GM23248 (cell line): Measurements from ENCODE around the gene MECR. TPM values are rescaled to one million over a fixed set of nuclear protein-coding genes. Genes with fewer than 3 reads are reported as not detected.

Experiments used
- DNase-seq: peaks from one replicate; pipeline ENCODE4 v3.0.0-alpha.2; 2015
- H2AFZ ChIP-seq: fragments of 200-600 bp; sonication (generic); 2 replicates; pipeline ENCODE4 v1.6.1; 2016; ENCODE audit warnings: antibody characterized with exemption
- H3F3A ChIP-seq: fragments of 200-600 bp; sonication (generic); 2 replicates; pipeline ENCODE4 v1.6.1; 2016; ENCODE audit warnings: mild to moderate bottlenecking, antibody characterized with exemption, mixed run types; ENCODE audit not compliant: insufficient read depth
- H3K27ac ChIP-seq: fragments of 200-600 bp; sonication (generic); 2 replicates; pipeline ENCODE4 v1.5.1; 2016; ENCODE audit warnings: mild to moderate bottlenecking
- H3K27me3 ChIP-seq: fragments of 200-600 bp; sonication (generic); replicated peaks from 2 replicates; pipeline ENCODE4 v1.6.1; 2016; ENCODE audit warnings: mild to moderate bottlenecking; ENCODE audit not compliant: insufficient read depth
- H3K36me3 ChIP-seq: fragments of 200-600 bp; sonication (generic); 2 replicates; pipeline ENCODE4 v1.6.1; 2016; ENCODE audit warnings: low read depth, mild to moderate bottlenecking
- H3K4me1 ChIP-seq: fragments of 200-600 bp; sonication (generic); 2 replicates; pipeline ENCODE4 v1.6.1; 2016; ENCODE audit warnings: mild to moderate bottlenecking; ENCODE audit not compliant: insufficient read depth
- H3K4me2 ChIP-seq: fragments of 200-600 bp; sonication (generic); one replicate; pipeline ENCODE4 v1.6.1; 2016; ENCODE audit warnings: mild to moderate bottlenecking; ENCODE audit not compliant: unreplicated experiment
- H3K4me3 ChIP-seq: fragments of 200-600 bp; sonication (generic); 2 replicates; pipeline ENCODE4 v1.5.1; 2016; ENCODE audit warnings: mild to moderate bottlenecking
- H3K79me2 ChIP-seq: fragments of 200-600 bp; sonication (generic); 2 replicates; pipeline ENCODE4 v1.6.1; 2016; ENCODE audit warnings: mild to moderate bottlenecking; ENCODE audit not compliant: insufficient read depth
- H3K9ac ChIP-seq: fragments of 200-600 bp; sonication (generic); 2 replicates; pipeline ENCODE4 v1.6.1; 2016; ENCODE audit warnings: mild to moderate bottlenecking
- H3K9me2 ChIP-seq: fragments of 200-600 bp; sonication (generic); 2 replicates; pipeline ENCODE4 v1.6.1; 2016; ENCODE audit warnings: mixed run types, mild to moderate bottlenecking, moderate library complexity; ENCODE audit not compliant: insufficient read depth
- H3K9me3 ChIP-seq: fragments of 200-600 bp; sonication (generic); one replicate; pipeline ENCODE4 v1.6.1; 2017; ENCODE audit warnings: low read depth
- H4K20me1 ChIP-seq: fragments of 200-600 bp; sonication (generic); 2 replicates; pipeline ENCODE4 v1.6.0; 2016; ENCODE audit not compliant: insufficient read depth
- EZH2 ChIP-seq: fragments of 200-600 bp; sonication (generic); IDR thresholded peaks from 2 replicates; pipeline ENCODE4 v1.6.1; 2018; ENCODE audit warnings: antibody characterized with exemption, mild to moderate bottlenecking; ENCODE audit not compliant: insufficient read depth, poor library complexity, severe bottlenecking
- EZH2phosphoT487 ChIP-seq: fragments of 200-600 bp; sonication (generic); IDR thresholded peaks from 2 replicates; pipeline ENCODE4 v1.6.1; 2018; ENCODE audit warnings: antibody characterized with exemption, moderate library complexity, mild to moderate bottlenecking, low read depth; ENCODE audit not compliant: insufficient read depth
- WGBS, 2 experiments: methylation state at CpG; one replicate each; pipeline ENCODE4 v1.1.6; 2015 to 2017; ENCODE audit warnings: low lambda C conversion rate in 2 of 2, low coverage in 1 of 2; ENCODE audit errors: missing lambda C conversion rate in 2 of 2; 5-methylcytosine and 5-hydroxymethylcytosine counted together
- in situ Hi-C: fragments of 300-500 bp; cut with MboI; formaldehyde crosslinking; loops from 2 replicates; pipeline ENCODE4 v1.15.0; 2020
- polyA plus RNA-seq: library from polyadenylated mRNA; unstranded; fragments of >200 nt; fragmentation: Nextera tagmentation; extraction: Ambion mirVana; gene quantifications from 2 replicates; pipeline ENCODE4 v1.2.1, GENCODE V29; 2016
- total RNA-seq: library from RNA; depleted of rRNA; stranded (reverse); fragments of >200 nt; shearing (Covaris generic); gene quantifications from 2 replicates; pipeline ENCODE4 v1.2.3, GENCODE V29; 2014

Gene MECR
- total and polyA plus RNA-seq, 2 experiments from 2014 or later = 19.1 to 43.3 TPM

DNA sequence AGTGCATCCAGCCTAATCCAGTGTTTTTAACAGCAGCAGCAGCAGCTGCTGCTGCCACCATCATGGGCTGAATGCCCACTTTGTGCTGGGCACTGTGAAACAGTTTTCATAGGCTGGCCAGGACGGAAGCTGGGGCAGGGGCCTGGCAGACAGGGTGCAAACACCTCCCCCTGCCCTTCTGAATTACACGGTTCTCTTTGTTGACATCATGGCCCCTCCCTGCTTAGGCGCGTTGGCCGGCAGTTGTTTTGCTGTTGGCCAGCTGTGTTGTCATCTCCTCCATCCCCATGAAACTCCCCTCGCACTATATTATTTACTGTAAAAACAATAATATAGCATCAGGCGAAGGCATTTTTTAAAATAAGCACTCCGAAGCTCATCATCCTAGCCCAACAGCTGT, 38.6 kb upstream of the MECR start:
- TF ChIP-seq EZH2 (no peak), EZH2phosphoT487 (no peak)
- Histone ChIP-seq H3K9me3 (no peaks in the 10 kb centered on the region), H3K27ac (no peak overlapping the region), H3K4me3 (no peak overlapping the region), H3K36me3 (no peaks in the 10 kb centered on the region), H3K9me2 (no peaks in the 10 kb centered on the region), H2AFZ (no peak overlapping the region), H3K4me2 (no peak overlapping the region), H3K27me3 (no peaks in the 10 kb centered on the region), H3K9ac (no peak overlapping the region), H3K4me1 (peaks cover 20% of the 10 kb centered on the region), H3F3A (peaks cover 15% of the 10 kb centered on the region; the same call in 1 of the 2 replicates), H4K20me1 (no peaks in the 10 kb centered on the region), H3K79me2 (no peaks in the 10 kb centered on the region)
- WGBS, 2 experiments = 74 to 77% methylated on average over 8 of the region's 8 CpGs
- no peak for DNase-seq
- in situ Hi-C loops = no loop called here

DNA sequence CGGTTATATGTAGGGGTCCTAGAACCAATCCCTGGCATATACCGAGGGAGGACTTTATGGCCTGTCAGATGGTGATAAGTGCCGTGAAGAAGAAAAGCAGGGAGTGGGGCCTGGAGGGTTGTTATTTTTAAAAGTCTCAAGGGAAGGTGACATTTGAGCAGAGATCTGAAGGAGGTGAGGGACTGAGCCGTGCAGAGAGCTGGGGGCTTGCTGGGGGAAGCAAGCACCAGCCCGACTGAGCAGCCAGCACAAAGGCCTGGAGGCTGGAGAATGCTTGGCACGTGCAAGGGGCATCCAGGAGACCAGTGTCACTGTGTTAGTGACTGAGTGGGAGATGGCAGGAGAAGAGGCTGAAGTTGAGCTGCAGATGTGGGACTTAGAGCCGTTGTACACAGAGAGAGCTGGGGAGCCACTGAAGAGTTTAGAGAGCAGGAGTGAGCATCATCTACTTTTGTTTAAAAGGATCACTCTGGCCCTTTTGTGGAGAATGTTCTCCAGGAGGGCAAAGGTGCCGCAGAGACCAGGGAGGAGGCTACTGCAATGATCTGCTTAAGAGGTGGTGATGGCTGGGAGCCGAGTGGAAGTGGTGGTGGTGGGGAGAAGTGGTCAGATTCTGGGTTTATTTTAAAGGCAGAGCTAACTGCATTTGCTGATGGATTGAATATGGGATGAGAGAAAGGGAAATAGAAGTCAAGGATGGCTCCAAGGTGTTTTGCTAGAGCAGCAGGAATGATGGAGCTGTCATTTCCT, 36.8 kb upstream of the MECR start:
- Histone ChIP-seq H3K79me2 (no peaks in the 10 kb centered on the region), H2AFZ (no peak overlapping the region), H4K20me1 (no peaks in the 10 kb centered on the region), H3K27me3 (no peaks in the 10 kb centered on the region), H3K27ac (no peak overlapping the region), H3K36me3 (no peaks in the 10 kb centered on the region), H3K4me2 (no peak overlapping the region), H3K4me1 (peaks cover 20% of the 10 kb centered on the region), H3K9me2 (no peaks in the 10 kb centered on the region), H3K4me3 (no peak overlapping the region), H3K9me3 (no peaks in the 10 kb centered on the region), H3K9ac (no peak overlapping the region), H3F3A (peaks cover 19% of the 10 kb centered on the region; the same call in 1 of the 2 replicates)
- in situ Hi-C loops = no loop called here
- no peak for DNase-seq
- 91 to 92% methylated on average over 9 of the region's 9 CpGs for WGBS, 2 experiments
- TF ChIP-seq EZH2phosphoT487 = no peak

DNA sequence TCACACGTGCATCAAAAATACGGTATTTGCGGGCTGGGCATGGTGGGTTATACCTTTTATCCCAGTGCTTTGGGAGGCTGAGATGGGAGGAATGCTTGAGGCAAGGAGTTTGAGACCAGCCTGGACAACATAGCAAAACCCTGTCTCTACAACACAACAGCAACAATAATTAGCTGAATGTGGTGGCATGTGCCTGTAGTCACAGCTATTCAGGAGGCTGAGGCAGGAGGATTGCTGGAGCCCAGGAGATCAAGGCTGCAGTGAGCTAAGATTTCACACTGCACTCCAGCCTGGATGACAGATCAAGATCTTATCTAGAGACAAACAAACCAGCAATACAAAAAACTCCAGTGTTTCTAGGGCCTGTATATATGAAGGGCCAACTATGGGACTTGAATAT, 36.2 kb upstream of the MECR start:
- in situ Hi-C loops = no loop called here
- no peak overlapping the region for H3K4me2 ChIP-seq
- peaks cover 19% of the 10 kb centered on the region; the same call in 1 of the 2 replicates for H3F3A ChIP-seq
- DNase-seq = no peak
- 97 to 98% methylated on average over 3 of the region's 3 CpGs for WGBS, 2 experiments
- H4K20me1 ChIP-seq = no peaks in the 10 kb centered on the region
- H3K4me1 ChIP-seq = peaks cover 20% of the 10 kb centered on the region
- no peaks in the 10 kb centered on the region for H3K27me3 ChIP-seq
- H3K9me3 ChIP-seq = no peaks in the 10 kb centered on the region
- H3K4me3 ChIP-seq = no peak overlapping the region
- H3K9me2 ChIP-seq = no peaks in the 10 kb centered on the region
- H3K36me3 ChIP-seq = no peaks in the 10 kb centered on the region
- H2AFZ ChIP-seq = no peak overlapping the region
- H3K79me2 ChIP-seq = no peaks in the 10 kb centered on the region
- TF ChIP-seq EZH2phosphoT487 = no peak
- no peak for TF ChIP-seq EZH2
- H3K9ac ChIP-seq = no peak overlapping the region
- H3K27ac ChIP-seq = no peak overlapping the region

GRCh38 chr1:29264773-29265389, 34.1 kb upstream of the MECR start:
- in situ Hi-C loops = no loop called here
- 65 to 66% methylated on average over 4 of the region's 4 CpGs for WGBS, 2 experiments
- no peak overlapping the region for H2AFZ ChIP-seq
- no peak overlapping the region for H3K4me3 ChIP-seq
- no peaks in the 10 kb centered on the region for H4K20me1 ChIP-seq
- H3K27ac ChIP-seq = no peak overlapping the region
- no peaks in the 10 kb centered on the region for H3K36me3 ChIP-seq
- no peaks in the 10 kb centered on the region for H3K9me3 ChIP-seq
- no peak for TF ChIP-seq EZH2
- no peak for TF ChIP-seq EZH2phosphoT487
- peaks cover 27% of the 10 kb centered on the region; the same call in 1 of the 2 replicates for H3F3A ChIP-seq
- no peaks in the 10 kb centered on the region for H3K9me2 ChIP-seq
- DNase-seq = peak; percentile 85
- no peaks in the 10 kb centered on the region for H3K27me3 ChIP-seq
- H3K9ac ChIP-seq = no peak overlapping the region
- H3K4me1 ChIP-seq = peaks cover 11% of the 10 kb centered on the region
- no peaks in the 10 kb centered on the region for H3K79me2 ChIP-seq
- no peak overlapping the region for H3K4me2 ChIP-seq
